NCI-H2107 treated with DMSO at 0.1 percent for 48 hours (cell line): ENCODE measurements around the gene KCNQ1.

ENCODE experiments used
- DNase-seq: peaks from one replicate; lab custom pipeline; 2025; ENCODE audit not compliant: unreplicated experiment; lab: John Stamatoyannopoulos, UW

Gene KCNQ1

DNA sequence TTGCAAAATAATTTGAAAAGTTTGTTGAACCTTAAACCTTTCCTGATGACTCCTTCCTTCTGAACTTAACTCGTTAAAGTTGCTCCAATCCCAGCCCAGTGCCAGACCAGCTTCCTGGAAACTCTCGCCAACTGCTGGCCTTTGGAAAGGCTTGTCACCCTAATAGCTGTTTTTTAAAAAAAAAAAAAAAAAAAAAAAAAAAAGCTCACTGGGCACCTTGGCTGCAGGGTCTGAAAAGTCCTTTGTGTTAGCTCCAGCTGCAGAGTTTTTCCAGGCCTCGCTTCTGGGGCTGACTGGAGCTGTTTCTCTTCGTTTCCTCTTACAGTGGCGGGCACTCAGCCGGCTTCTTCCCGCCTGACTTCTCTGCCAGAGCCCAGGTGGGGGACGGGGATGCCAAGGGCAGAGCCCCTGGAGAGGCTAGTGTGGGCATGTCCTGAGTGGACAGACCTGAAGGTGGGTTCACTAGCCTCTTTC lies 229.9 kb downstream of the KCNQ1 start:
- DNase-seq: no peak

DNA sequence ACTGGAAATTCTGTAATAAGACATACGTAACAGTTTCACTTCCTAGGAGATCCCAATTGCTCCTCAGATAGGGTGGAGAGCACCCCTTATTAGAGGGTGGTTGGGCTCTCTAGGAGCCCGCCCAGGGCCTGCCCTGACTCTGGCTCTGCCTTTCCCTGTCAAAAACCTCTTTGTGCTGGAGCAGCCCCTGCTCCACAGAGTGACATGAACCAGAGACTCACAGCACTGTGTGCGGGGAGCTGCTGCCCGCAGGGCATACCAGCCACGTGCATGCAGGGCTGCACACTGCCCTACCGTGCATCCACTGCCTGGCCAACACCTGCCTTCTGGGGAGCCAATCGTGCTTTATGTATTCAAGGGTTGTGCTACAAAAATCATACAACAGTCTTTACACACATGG lies 230.7 kb downstream of the KCNQ1 start:
- no peak for DNase-seq

DNA sequence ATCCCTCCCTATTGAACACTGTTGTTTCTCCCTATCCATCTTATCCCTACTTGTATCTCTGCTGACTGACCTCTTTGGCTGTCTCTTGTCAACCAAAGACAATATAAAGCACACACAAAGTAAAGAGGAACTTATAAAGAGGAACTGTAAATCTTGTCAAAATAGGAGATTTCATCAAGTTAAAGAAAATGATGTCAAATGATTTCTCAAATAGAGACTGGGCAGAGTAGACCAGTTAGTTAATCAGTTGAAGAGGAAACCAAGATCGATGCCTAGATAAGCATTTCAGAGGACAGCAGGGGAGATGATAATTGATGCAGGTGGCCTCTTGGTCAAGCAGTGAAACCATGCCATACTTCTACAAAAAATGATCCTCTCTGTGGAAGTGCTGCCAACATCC lies 232.3 kb downstream of the KCNQ1 start:
- DNase-seq: no peak

DNA sequence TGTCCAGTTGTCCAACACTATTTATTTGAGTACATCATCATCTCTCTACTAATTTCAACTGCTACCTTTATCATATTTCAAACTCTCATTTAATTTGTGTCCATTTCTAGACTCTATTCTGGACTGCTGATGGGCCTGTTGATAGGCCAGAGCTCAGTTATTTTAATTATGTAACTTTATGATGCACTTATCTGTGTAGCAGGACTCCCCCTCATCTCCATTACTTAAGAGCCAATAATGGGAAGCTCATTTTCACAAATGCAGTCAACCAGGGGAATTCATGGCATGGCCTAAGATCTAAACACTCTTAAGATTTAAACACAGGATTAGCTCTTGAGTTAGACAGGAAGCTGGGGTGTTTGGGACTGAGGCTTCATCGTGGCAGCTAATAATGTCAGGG lies 233.6 kb downstream of the KCNQ1 start:
- no peak for DNase-seq

DNA sequence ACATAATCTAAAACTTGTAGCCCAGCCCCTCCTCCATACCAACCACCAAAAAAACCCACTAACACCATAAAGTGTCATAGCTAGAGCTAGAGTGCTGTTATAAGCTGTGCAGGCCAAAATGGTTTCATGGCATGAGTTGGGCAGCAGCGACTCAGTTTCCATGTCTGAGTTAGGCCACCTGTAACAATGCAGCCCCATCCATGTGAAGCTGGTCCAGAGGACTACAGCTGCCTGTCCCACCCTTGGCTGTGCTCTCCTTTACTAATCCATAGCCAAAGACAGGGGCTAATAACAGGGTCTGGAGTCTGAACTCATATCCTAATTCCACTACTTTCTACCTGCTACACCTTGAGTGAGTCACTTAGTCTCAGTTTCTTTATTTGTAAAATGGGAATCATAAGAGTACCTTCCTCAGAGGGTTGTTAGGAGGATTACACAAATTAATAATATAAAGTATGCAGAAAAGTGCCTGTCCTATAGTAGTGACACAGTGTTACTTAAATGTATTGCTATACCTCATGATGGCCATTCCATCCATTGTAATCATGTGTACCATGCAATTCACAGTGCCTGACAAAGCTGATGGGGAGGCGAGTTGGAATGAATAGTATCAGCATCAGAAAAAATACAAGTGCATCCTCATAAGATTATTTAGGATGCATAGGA lies 234.3 kb downstream of the KCNQ1 start:
- no peak for DNase-seq

DNA sequence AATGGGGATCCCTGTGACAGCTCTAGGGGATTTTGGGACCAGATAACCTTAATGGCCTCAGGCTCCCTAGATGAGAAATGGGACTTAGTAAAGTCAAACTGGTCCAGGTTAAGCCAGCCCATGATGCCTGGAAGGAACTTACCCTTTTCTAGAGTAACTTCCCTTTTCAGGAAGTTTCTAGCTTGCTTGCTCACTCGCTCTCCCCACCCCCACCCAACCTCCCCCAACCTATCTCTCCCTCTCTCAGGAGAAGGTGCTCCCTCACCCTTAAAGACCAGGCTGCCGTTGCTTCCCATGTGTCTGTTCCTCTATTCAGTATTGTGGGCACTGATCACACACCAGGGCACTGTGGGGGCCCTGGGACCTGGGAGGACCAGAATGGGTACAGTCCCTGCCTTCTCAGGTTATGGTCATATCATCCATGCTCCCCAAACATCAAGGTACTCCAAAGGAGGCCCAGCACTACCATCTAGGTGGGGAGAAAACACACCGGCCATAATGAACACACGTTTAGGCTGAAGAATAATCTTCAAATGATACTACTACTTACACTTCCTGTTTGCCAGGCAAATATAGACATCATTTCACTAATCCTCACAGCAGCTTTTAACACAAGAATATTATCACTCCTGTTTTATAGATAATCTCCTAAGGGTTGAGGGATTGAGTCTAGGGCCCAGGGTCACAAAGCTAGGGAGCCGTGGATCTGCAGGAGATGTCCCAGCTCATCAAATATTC lies 236.8 kb downstream of the KCNQ1 start:
- DNase-seq: no peak

DNA sequence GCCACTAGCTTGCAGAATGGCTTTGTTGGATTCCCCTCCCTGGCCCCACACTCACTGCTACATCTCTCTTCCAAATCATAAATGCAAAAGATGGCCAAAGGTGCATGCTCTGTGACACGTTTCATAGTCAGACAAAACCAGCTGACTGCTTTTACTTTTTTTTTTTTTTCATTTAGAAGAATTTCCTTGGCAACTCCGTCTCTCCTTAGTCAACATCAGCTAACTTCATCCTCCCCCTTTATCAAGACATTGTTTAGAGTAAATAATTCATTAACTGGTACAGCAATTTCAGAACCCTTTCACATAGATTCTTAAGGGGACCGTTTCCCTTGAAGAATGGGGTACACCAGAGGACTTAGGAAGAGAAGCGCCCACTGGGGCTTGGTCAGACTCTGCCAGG lies 239.0 kb downstream of the KCNQ1 start:
- DNase-seq: no peak

DNA sequence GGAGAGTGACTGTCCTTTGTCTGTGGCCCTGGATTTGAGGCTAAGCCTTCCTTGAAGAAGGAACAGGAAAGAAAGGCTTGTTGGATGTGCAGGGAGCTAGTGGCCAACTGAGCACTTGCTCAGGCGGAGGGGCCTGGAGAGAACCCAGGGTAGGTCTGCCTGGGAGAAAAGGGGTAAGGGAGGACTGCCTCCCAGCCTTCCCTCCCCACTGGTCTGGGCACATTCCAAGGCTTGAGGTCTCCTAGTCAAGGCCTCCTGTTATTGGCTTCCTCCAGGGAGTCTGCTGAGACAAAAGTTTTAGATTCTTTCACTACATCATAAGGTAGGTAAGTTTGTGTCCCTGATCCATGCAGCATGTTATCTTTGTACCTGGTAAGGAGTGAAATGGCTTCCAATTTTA lies 239.8 kb downstream of the KCNQ1 start:
- no peak for DNase-seq

DNA sequence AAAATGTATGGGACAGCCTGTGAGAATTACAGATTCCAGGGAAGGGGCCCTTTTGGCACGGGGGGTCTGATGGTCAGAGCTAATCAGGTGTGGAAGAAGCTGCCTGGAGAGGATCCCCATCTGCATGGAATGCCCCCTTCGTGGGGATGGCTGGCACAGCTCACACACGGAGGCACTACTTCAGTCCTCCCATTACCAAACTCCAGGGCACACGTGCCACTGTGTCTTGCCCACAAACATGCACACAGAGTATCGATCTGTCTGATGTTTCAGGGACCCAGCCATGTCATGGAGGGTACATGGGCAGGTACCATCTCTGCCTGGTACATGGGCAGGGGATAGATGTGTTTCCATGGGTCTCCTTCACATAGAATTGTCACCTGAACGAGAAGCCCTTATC lies 240.2 kb downstream of the KCNQ1 start:
- DNase-seq: no peak

DNA sequence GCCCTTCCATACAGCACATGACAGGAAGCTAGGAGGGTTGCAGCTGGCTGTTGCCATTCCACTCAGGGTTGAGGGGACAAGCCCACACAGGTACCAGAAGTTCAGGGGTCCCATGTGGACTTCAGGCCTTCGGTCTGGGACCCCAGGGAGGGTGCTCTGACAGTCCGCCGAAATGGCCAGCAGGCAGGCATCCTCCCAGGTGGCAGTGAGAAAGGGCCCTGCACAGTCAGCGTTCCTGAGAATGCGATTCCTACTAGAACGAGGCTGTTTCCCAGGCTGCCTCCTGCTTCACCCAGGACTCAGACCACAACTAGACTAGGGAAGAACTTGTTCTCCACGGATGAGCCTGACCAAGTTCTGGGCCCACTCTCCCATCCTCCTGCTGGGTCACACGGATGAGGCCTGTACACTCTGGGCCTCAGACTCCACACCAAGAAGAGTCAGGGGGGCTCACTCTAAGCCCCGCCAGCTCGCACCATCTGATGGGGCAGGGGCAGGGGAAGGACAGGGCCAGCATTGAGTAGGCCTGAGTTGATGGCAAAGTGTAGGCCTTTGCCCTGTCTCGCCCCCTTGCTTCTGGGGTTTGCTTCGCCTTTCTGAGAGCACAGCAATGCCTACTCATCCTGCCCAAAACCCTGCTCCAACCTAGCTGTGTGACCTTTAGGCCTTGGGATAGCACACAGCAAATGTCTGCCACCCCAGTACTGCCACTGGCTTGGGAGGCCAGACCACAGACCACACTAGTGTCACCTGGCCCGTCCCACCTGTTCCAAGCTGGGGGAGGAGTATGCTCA lies 241.0 kb downstream of the KCNQ1 start:
- DNase-seq: no peak

DNA sequence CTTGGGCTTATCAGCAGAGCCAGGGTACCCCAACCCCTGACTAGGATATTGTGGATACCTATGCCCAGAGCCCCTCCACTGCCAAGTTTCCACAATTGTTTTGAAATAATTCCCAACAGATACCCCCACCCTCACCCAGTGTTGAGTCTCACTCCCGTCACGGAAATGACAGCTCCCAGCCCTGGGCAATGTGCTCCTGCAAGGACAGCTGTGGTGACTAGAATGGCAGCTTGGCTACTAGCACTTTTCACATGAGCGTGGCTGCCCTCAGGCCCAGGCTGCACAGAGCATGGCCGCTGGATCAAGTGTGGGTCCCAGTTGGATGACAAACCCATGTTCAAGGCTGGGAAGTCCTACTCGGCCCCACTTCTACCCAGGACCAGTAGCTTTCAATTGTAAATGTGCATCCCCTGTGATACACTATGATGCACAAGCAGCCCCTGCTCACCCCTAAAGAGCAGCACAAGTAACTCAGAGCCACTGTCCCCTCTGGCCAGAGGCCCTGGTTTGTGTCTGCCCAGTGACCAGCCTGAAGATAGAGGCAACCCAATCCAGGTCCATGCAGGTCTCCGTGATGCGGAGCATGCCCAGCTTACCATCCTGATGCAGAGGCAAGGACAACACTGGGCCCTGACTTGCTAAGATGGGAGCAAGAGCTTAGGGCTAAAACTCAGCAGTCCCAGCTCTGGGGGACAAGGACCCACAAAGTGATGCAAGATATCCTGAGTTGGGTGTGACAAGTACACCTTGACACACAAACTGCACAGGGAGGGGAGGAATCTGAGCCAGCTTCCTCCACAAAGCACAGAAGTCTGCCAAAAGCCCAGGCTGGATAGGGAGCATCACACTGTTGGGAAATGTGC lies 241.8 kb downstream of the KCNQ1 start:
- no peak for DNase-seq

DNA sequence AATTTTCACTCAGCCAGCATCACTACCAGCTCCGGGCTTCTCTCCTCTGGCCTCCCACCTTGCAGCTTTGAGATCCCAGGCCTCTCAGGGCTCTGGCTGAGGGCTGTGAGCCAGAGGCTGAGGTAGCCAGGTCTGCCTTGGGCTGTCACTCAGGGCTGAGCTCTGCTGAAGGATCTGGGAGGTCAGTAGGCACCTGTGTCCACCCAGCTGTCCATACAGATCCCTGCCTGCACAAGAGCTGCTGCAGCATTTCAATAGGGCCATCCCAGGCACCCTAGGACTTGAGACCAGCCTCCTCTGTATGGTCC lies 242.4 kb downstream of the KCNQ1 start:
- DNase-seq: no peak

DNA sequence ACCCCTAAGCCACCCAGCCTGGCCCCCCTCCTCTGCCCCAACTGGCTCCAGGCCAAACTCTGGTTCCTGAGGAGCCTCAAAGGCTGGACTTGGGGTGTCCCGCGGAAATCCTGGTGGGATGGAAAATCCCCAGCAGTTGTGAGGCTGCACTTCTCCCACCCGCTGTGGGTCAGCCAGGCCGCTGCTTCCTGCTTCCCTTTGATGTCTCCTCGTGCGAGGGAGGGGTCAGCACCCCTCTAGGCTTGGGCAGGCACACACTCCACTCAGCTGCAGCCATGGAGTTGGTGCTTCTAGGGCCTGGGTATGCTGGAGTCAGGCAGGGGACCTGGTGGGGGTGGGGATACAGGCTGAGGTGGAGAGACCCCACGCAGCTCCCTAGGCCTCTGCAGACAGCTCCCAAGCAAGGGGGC lies 243.0 kb downstream of the KCNQ1 start:
- DNase-seq: no peak

DNA sequence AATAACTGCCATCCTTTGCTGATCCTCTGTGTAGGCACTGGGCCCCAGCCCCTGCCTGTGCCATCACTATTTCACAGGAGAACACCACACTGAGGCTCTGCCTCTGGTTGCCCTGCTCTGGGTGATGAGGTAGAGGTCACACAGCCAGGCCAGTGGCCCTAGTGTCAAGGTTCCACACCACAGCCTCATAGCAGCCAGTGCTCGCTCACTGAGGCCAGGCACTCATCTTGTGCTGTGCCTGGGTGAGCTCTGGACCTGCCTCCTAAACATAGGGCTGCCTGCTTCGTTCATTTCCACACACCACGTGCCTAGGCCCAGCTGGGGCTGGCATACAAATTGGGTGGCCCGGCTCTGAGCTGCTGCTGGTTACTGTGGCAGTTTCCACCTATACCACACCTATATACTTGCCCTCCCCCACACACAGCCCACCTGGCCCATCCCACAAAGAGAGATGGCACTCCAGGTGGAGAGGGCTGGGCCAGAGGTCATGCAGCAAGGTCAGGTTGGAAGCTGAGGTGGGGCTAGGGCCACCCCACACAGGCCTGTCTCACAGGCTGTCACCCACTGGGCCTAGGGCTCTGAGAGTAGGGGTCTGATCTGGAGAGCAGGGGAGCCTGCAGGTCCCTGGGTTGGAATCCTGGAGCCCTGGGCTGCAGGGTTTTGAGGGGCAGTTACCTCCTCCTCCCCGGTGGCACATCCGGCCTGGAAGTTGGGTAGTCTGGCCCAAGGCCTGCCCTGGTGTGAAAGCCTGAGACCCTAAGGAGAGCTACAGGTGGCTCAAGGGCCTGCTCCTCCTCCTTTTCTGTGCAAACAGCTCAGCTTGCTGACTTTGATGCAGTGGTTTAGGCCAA lies 243.8 kb downstream of the KCNQ1 start:
- no peak for DNase-seq

DNA sequence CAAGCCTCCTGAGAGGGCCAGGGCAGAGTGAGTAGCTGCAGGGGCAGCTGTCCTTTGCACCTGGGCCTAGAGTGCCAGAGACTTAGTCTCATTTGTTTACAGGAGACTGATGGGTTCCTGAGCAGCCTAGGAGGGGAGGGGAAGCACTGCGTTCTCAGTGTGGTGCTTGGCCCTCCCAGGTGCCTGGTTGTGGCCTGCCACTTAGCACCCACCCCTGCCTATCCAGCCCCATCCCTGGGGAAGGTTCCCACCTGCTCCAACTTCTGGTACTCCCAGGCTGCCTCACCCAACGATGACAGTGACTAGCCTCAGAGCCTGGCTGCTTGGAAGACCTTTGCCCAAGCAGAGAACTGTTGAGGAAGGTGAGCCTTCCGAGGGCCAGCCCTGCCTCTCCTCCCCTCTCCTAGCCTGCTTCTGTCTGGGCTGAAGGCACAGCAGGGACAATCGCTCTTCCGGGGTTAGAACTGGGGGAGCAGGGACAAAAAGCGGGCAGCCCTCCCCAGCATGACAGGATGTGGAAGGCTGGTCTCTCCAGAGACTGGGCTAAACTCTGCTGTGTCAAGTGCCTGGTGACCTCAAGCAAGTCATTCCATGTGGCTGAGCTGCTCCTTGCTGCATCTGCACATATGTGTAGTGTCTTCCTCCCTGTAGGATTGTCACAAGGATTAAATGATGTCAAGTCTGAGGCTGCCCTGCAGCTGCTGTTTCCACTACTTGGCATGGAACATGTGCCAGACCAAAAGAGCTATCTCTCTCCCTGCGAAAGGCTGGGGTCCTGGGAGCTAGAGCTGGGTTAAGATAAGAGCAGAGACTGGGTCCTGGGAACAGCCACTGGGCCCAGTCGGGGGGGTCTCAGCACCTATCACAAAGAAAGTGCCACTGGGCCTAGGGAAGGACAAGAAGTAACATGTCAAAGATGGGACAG lies 245.1 kb downstream of the KCNQ1 start:
- no peak for DNase-seq

DNA sequence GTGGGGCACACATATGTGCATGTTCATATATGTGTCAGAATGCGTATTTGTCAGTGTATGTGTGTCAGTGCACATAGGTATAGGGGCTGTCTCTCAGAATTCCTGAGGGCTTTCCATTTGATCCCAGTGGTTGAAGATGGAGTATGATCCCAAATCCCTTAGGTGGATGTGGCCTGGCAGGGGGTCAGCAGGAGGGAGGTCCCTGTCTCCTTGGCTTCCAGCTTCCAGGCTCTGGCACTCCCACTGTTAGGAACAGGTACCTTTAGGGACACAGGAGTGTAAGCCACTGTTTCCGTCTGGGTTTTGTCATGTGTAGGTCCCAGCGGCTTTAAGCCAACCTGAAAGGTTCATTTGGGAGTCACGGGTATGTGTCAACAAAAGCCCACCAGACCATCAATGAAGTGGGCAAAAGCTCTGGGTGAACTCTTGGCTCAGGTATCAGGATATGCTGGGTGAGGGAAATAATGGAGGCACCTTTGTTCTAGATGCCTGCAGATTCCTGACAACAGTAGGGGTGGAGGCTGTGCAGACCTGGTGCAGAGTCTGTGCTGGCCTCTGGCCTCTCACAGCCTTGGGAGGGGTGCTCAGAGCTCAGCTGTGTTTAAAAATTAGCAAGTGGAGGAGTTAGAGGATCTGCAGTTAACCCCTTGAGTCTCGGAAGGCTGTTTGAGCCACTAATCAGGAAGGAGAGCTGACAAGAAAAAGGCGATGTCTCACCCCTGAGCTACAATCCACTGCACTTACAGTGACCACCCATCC lies 246.0 kb downstream of the KCNQ1 start:
- no peak for DNase-seq

DNA sequence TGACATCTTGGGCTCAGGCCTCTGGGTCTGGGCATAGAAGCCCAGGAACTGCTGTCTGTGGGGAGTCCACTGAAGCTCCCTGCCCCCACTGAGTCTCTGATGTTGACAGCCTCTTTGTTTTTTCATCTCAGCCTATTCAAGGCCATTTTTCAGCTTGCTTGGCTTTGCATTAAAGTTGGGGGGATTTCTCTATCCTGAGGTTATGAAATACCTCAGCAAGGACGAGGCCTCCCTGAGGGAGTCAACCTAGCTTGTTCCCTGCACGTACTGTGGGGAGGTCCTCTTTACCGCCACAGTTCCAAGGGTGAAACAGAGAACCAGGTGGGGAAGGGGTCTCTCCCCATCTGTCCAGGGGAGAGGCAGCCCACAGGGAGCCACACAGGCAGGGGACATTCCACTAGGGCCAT lies 246.6 kb downstream of the KCNQ1 start:
- no peak for DNase-seq
